Naive B cell (primary cell): Measurements from ENCODE around the gene SELENOO. TPM values are rescaled to one million over a fixed set of nuclear protein-coding genes. Genes with fewer than 3 reads are reported as not detected.

Experiments used
- ATAC-seq, 2 donors: fragments of 150-1000 bp; cut with Tn5 transposase; 2 replicates each; pipeline ENCODE4 v1.10.0; 2021; ENCODE audit warnings: low read depth in 2 of 2, mild to moderate bottlenecking in 2 of 2, moderate library complexity in 2 of 2
- DNase-seq: peaks from one replicate; pipeline ENCODE4 v3.0.0; 2022
- H3K27ac Mint-ChIP-seq, 6 donors: one replicate each; pipeline ENCODE4 v1.8.0; 2020 to 2022; ENCODE audit warnings: mild to moderate bottlenecking in 6 of 6, mixed read lengths in 6 of 6, moderate library complexity in 5 of 6, inconsistent platforms in 2 of 6
- H3K27me3 Mint-ChIP-seq, 3 donors: one replicate each; pipeline ENCODE4 v1.8.0; 2021 to 2022; ENCODE audit warnings: mixed read lengths in 3 of 3, mild to moderate bottlenecking in 1 of 3
- H3K36me3 Mint-ChIP-seq, 2 donors: one replicate each; pipeline ENCODE4 v1.8.0; 2020 to 2022; ENCODE audit warnings: mixed read lengths in 2 of 2, inconsistent platforms in 1 of 2, mild to moderate bottlenecking in 1 of 2
- H3K4me1 Mint-ChIP-seq, 3 donors: one replicate each; pipeline ENCODE4 v1.8.0; 2020 to 2022; ENCODE audit warnings: mixed read lengths in 3 of 3, inconsistent platforms in 1 of 3, mild to moderate bottlenecking in 1 of 3, moderate library complexity in 1 of 3
- H3K4me3 Mint-ChIP-seq, 8 donors: one replicate each; pipeline ENCODE4 v1.8.0; 2020 to 2022; ENCODE audit warnings: mild to moderate bottlenecking in 8 of 8, mixed read lengths in 8 of 8, moderate library complexity in 8 of 8, inconsistent platforms in 2 of 8
- H3K9me3 Mint-ChIP-seq, 7 donors: one replicate each; pipeline ENCODE4 v1.8.0; 2020 to 2022; ENCODE audit warnings: mixed read lengths in 7 of 7, mild to moderate bottlenecking in 5 of 7, inconsistent platforms in 2 of 7, moderate library complexity in 1 of 7
- polyA plus RNA-seq, 6 donors: library from polyadenylated mRNA; unstranded; fragments of 300-500 nt; fragmentation: Illumina TruSeq; gene quantifications; one replicate each; pipeline ENCODE4 v1.2.3, GENCODE V29; 2021; ENCODE audit warnings: low read depth in 6 of 6

SELENOO gene
- polyA plus RNA-seq, 6 donors from 2014 or later = 2.9 to 6.8 (median 5.2) TPM

DNA sequence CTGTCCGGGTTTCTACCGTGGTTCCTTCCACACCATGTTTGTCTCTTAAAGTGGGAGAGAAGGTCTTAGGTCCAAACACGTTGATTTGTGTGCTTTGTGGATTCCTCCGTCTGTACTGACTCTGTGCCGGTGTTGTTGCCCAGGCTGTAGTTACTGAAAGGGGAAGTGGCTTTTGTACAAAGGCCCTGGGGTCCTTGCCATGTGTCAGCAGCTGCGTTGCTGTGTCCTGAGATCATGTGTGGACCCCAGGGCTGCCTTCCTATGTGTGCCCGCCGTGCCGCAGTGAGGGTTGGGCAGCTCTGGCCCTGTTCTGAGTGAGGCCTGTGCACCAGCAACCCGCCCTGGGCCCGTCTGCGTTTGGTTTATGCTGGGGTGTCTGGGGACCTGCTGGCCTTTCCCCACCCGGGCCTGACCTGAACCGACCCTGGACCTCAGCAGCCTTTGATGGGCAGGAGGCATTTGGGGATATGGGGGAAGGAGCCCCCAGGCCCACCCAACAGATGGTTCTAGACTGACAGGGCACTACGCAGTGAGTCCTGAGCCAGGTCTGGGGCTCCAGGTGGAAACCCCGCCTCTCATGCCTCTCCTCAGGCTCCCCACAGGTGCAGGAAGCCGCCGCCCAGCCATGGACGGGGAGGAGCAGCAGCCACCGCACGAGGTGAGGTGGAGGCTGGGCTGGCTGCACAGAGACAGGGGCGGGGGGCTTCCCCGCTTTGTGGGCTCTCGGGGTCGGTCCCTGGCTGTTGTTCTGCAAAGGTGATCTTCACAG, 8.2 kb upstream of the SELENOO start:
- H3K27me3 Mint-ChIP-seq = no peaks in the 10 kb centered on the region
- ATAC-seq (peak; percentile 9 to 13), DNase-seq (peak; percentile 79)
- H3K4me1 Mint-ChIP-seq = peaks cover 31 to 66% (median 60%) of the 10 kb centered on the region in 3 donors
- H3K27ac Mint-ChIP-seq = peak overlapping the region; percentile 100
- H3K9me3 Mint-ChIP-seq = no peaks in the 10 kb centered on the region
- no peaks in the 10 kb centered on the region for H3K36me3 Mint-ChIP-seq
- H3K4me3 Mint-ChIP-seq = peak overlapping the region; percentile 76 to 96 (median 87)

DNA sequence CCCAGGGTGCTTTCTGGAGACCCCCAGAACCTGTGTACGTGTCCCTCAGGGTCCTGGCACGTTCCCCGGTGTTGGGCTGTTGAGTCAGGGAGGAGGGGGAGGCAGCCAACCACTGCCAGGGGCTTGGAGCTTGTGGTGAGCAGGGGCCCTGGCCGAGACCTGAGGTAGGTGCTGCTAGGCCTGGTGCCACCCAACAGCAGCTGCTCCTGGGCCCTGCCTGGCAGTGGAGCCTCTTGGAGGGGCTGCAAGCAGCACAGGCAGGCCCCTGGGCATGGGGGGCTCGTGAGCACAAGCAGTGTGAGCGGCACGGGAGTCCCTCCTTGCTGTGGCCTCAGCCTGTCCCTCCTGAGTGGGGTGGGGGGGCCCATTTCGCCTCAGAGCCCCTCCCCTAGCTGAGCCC, 7.2 kb upstream of the SELENOO start:
- peak overlapping the region in 3 of 8 donors; percentile 6 to 77 (median 15) for H3K4me3 Mint-ChIP-seq
- ATAC-seq (no peak), DNase-seq (no peak)
- no peaks in the 10 kb centered on the region for H3K36me3 Mint-ChIP-seq
- H3K4me1 Mint-ChIP-seq = peaks cover 29 to 60% (median 52%) of the 10 kb centered on the region in 3 donors
- H3K9me3 Mint-ChIP-seq = no peaks in the 10 kb centered on the region
- no peaks in the 10 kb centered on the region for H3K27me3 Mint-ChIP-seq
- peak overlapping the region in 5 of 6 donors; percentile 44 to 100 (median 100) for H3K27ac Mint-ChIP-seq

DNA sequence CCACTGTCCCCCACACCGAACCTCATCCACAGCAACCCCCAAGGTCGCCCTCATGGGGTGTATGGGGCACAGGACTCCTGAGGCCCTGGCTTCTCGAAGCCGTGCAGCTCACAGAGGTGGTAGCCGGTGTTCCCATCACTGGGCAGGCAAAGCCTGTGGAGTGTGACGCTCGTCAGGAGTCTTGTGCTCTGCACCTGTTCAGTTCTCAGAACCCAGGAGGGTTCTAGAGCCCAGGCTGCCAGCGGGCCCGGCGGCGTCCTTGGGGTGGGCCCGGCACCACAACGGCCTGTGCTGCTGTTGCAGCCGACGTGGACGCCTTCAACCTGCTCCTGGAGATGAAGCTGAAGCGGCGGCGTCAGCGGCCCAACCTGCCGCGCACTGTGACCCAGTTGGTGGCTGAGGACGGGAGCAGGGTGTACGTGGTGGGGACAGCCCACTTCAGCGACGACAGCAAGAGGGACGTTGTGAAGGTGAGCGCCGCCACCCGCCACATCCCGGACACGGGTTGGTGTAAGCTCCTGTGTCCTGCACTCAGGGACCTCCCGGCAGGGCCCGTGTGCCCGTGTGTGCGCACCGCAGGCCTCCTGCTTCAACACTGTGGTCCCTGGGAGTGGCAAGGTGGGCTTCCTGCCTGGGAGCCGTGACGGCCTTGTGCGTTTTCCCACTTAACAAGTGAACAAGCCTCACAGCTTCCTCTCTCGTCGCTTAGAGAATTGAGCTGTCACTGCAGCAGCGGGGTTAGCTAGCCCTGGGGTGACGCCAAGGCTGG, 6.6 kb upstream of the SELENOO start:
- Mint-ChIP-seq H3K4me3 (peak overlapping the region in 4 of 8 donors; percentile 3 to 63 (median 48)), H3K36me3 (no peaks in the 10 kb centered on the region), H3K27ac (peak overlapping the region; percentile 44 to 100 (median 91)), H3K27me3 (no peaks in the 10 kb centered on the region), H3K4me1 (peaks cover 27 to 56% (median 46%) of the 10 kb centered on the region in 3 donors), H3K9me3 (no peaks in the 10 kb centered on the region)
- ATAC-seq = no peak
- DNase-seq = no peak

DNA sequence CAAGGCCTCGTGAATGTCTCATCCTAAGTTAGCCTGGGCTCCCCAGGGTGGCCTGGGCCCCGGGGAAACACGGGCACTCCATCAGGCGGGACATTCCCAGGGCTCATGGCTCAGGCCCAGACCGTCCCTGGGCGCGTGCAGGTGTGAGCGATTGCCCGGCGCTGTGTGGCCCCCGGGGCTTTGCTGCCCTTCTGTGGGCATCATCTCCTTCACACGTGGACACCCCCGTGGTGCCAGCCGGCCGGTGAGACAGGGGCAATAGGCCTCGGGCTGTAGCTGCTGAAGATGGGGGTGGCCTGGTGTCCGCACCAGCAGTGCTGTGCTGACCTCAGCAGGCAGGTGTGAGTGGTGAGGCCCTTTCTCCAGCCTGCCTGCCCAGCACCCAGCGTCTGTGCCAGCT, 4.6 kb upstream of the SELENOO start:
- Mint-ChIP-seq H3K9me3 (no peaks in the 10 kb centered on the region), H3K4me3 (peak overlapping the region in 1 of 8 donors; percentile 53), H3K36me3 (no peaks in the 10 kb centered on the region), H3K27me3 (no peaks in the 10 kb centered on the region), H3K4me1 (peaks cover 14 to 43% (median 38%) of the 10 kb centered on the region in 3 donors), H3K27ac (peak overlapping the region in 5 of 6 donors; percentile 9 to 100 (median 83))
- no peak for ATAC-seq
- DNase-seq = no peak

DNA sequence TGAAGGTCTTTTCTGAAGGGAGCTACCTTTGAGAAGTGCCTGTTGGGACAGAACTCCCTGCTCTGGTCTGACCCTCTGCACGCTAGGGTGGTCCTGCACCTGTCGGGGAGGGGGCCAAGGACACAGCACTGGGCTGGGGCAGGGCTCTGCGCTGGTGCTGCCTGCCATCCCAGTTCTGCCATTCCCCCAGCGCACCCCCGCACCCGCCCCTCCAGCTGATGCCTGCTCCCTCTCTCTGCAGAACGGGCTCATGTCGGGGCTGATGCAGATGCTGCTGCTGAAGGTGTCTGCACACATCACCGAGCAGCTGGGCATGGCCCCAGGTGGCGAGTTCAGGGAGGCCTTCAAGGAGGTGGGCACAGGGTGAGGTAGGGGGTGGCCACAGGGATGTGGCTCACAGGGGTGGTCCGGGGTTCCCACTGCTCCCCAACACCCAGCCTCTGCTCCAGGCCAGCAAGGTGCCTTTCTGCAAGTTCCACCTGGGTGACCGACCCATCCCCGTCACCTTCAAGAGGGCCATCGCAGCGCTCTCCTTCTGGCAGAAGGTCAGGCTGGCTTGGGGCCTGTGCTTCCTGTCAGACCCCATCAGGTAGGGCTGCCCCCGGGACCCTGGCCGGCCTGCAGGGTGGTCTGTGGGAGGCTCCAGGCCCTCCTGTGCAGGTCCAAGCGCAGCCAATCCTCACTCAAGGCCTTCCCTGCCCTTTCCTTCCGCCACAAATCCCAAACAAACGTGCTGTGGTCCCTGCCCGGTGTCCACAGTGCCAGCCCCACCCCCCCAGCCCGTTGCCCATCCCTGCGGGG, 3.6 kb upstream of the SELENOO start:
- Mint-ChIP-seq H3K9me3 (no peaks in the 10 kb centered on the region), H3K4me3 (peak overlapping the region in 1 of 8 donors; percentile 38), H3K27me3 (no peaks in the 10 kb centered on the region), H3K36me3 (no peaks in the 10 kb centered on the region), H3K4me1 (peaks cover 11 to 40% (median 35%) of the 10 kb centered on the region in 3 donors), H3K27ac (peak overlapping the region in 4 of 6 donors; percentile 68 to 100 (median 84))
- ATAC-seq (no peak), DNase-seq (no peak)

DNA sequence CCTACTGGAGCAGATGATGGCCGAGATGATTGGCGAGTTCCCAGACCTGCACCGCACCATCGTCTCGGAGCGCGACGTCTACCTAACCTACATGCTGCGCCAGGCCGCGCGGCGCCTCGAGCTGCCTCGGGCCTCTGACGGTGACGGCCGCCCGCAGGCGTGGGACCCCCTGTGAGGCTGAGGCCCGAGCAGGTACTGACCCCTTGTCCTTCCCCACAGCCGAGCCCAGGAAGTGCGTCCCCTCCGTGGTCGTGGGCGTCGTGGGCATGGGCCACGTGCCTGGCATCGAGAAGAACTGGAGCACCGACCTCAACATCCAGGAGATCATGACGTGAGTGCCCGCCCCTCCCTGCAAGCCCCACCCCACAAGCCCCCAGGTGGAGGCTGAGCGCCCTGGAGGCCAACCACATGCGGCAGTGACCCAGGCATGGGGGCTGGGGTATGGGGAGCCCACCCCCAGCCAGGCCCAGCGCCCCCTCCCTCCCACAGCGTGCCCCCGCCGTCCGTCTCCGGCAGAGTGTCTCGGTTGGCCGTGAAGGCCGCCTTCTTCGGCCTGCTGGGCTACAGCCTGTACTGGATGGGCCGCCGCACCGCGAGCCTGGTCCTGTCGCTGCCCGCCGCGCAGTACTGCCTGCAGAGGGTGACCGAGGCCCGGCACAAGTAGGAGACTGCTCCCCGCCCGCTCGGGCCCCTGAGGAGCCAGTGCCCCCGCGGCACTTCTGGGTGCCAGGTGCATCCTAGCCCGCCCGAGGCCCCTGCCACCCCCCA, 2.8 kb upstream of the SELENOO start:
- no peak for DNase-seq
- no peaks in the 10 kb centered on the region for H3K36me3 Mint-ChIP-seq
- no peaks in the 10 kb centered on the region for H3K27me3 Mint-ChIP-seq
- H3K27ac Mint-ChIP-seq = peak overlapping the region in 2 of 6 donors; percentile 67 to 100
- H3K4me3 Mint-ChIP-seq = peak overlapping the region in 3 of 8 donors; percentile 20 to 54 (median 33)
- no peaks in the 10 kb centered on the region for H3K9me3 Mint-ChIP-seq
- ATAC-seq = no peak
- peaks cover 5 to 37% (median 33%) of the 10 kb centered on the region in 3 donors for H3K4me1 Mint-ChIP-seq

DNA sequence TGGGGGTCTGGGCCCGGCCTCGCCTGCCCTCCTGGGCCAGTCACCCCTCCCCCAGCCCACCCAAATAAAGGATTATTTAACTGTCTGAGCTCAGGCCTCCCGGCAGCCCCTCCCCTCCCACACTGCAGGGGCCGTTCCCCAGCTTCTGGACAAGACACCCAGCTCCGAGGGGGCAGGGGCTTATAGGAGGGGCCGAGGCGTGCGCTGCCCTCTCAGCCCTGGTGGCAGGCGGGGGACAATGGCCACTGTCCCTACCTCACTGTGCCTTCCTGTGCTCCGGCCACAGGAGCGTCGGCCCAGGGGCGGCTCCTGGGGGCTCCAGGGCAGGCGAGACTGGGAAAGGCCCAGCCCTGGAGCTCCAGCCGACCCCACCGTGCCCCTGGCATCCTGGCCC, 2.2 kb upstream of the SELENOO start:
- ATAC-seq = no peak
- Mint-ChIP-seq H3K27ac (peak overlapping the region in 2 of 6 donors; percentile 34 to 89), H3K9me3 (no peaks in the 10 kb centered on the region), H3K36me3 (no peaks in the 10 kb centered on the region), H3K4me3 (peak overlapping the region in 2 of 8 donors; percentile 74 to 78), H3K27me3 (no peaks in the 10 kb centered on the region), H3K4me1 (peaks cover 5 to 34% (median 32%) of the 10 kb centered on the region in 3 donors)
- DNase-seq = no peak

DNA sequence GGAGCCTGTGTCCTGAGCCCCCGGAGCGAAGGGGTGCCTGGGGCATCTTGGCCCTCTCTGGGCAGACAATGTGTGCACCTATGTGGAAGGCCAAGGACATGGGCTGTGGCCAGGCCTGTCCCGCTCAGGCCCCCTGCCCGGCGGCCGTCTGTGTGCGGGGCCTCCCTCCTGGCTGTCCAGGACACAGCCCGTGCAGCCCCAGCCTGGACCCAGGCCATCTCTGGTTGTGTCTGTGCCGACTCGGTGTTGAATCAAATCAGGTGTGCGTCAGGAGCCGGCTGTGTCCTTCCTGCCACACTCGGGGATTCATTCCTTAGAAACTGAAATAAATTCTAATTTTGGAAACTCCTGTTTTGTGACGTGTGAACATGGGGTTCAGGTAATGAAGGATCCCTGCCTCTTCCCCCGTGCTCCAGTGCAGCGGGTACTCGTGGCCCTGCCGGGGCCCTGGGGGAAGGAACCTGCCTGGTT, 1.5 kb upstream of the SELENOO start:
- H3K27me3 Mint-ChIP-seq = no peaks in the 10 kb centered on the region
- peak overlapping the region; percentile 55 to 90 (median 76) for H3K4me3 Mint-ChIP-seq
- H3K36me3 Mint-ChIP-seq = no peaks in the 10 kb centered on the region
- H3K4me1 Mint-ChIP-seq = peaks cover 5 to 34% (median 32%) of the 10 kb centered on the region in 3 donors
- DNase-seq (no peak), ATAC-seq (no peak)
- H3K9me3 Mint-ChIP-seq = no peaks in the 10 kb centered on the region
- peak overlapping the region; percentile 33 to 98 (median 89) for H3K27ac Mint-ChIP-seq

DNA sequence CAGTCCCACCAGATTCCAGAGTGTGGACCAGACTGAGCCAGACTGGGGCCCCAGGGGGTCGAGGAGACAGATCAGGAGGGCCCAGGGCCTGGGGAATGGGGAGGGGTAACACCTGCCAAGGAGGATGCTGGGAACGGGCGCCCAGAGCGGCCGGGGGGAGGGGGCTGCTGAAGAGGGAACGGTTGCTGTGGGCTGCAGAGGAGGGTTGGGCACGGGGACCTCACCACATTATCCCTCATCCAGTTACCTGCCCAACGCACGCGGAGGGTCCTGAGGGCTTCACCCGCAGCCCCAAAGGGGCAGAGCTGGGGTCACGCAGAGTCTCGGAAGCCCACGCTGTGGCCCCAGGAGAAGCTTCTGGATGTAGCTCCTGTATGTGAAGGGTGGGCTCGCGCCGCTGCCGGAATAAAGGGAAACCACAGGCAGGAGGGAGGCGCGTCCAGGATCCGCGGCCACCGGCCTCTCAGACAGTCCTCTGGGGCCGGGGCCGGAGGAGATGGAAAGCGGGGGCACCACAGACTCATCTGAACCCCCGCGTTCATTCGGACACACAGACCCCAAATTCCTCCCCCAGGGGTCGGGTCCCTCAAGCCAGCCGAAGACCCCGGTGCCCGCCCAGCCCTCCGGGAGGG, 866 bp upstream of the SELENOO start:
- H3K9me3 Mint-ChIP-seq = no peaks in the 10 kb centered on the region

DNA sequence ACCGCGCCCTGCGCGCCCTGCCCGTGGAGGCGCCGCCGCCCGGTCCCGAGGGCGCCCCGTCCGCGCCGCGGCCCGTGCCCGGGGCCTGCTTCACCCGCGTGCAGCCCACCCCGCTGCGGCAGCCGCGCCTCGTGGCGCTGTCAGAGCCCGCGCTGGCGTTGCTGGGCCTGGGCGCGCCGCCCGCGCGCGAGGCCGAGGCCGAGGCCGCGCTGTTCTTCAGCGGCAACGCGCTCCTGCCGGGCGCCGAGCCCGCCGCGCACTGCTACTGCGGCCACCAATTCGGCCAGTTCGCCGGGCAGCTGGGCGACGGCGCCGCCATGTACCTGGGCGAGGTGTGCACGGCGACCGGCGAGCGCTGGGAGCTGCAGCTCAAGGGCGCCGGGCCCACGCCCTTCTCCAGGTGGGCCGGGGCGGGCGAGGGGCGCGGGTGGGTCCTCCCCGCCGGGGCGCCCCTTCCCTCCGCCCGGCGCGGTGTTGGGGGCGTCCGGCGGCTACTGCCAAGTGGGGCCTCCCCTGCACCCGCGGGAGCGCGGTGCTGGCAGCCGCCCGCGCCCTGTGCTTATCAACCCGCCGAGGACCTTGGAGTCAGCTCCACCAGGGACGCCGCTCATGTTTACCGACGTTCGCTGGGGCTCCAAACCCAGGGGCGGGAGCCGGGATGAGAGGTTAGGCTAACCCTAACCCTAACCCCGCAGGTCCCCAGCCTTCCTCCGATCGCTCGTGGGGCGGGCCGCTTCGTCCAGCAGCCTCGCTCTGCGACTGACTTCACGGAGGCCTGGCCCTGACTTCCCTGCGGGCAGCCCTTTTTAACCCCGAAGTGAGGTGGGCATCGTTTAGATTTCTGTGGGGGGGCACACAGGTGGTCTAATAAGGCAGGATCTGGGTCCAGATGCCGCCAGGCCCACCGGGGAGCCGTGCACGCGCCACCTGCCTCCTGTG, 649 bp downstream of the SELENOO start:
- ATAC-seq (peak; percentile 15 to 30), DNase-seq (peak; percentile 51)
- Mint-ChIP-seq H3K9me3 (no peaks in the 10 kb centered on the region), H3K36me3 (peaks cover 5 to 8% of the 10 kb centered on the region in 2 donors), H3K4me1 (peaks cover 12 to 27% (median 26%) of the 10 kb centered on the region in 3 donors), H3K4me3 (peak overlapping the region; percentile 79 to 93 (median 89)), H3K27me3 (no peaks in the 10 kb centered on the region), H3K27ac (peak overlapping the region; percentile 86 to 97 (median 88))

More for the DNA sequence above, 866 bp upstream of the SELENOO start:
- H3K36me3 Mint-ChIP-seq = peaks cover 3 to 4% of the 10 kb centered on the region in 2 donors
- H3K4me1 Mint-ChIP-seq = peaks cover 8 to 34% (median 32%) of the 10 kb centered on the region in 3 donors
- H3K27ac Mint-ChIP-seq = peak overlapping the region; percentile 33 to 98 (median 89)
- no peak for DNase-seq
- H3K27me3 Mint-ChIP-seq = no peaks in the 10 kb centered on the region
- peak overlapping the region; percentile 55 to 90 (median 76) for H3K4me3 Mint-ChIP-seq
- ATAC-seq = no peak

DNA sequence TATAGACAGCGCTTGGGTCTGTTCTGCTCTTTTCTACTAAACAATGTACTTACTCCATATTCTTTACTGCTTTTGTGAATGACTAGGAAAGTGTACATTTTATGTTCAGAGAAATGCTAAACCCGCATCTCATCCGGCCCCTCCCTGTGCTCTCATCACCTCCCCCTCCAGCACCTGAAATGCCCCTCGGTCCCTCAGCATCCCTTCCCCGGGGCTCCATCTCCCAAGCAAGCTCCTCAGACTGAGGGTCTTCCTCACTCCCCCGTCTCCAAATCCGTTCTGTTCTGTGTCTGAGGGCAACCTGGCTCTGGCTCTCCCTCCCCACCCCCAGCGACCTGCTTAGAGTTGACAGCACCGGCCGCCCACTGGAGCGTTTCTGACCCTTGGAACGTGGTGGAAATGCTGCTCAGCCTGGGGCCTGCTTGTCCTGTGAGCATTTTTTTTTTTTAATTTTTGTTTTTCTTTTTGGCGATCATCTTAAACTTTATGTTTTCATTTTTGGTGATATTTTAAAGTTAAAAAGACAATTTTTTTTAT, 1.4 kb downstream of the SELENOO start:
- Mint-ChIP-seq H3K9me3 (no peaks in the 10 kb centered on the region), H3K4me1 (peaks cover 12 to 27% (median 26%) of the 10 kb centered on the region in 3 donors), H3K27ac (peak overlapping the region; percentile 86 to 97 (median 88)), H3K27me3 (no peaks in the 10 kb centered on the region), H3K36me3 (peaks cover 5 to 8% of the 10 kb centered on the region in 2 donors), H3K4me3 (peak overlapping the region; percentile 79 to 93 (median 89))
- no peak for DNase-seq
- ATAC-seq = no peak
